Right lobe of liver (tissue), 4 donors: ENCODE data around the gene CIRBP.

Experiments used
- POLR2A ChIP-seq: fragments of 450-650 bp; IDR thresholded peaks from one replicate; pipeline ENCODE4 v1.6.1; 2017; ENCODE audit warnings: antibody characterized with exemption, mild to moderate bottlenecking
- TF ChIP-seq, protein P1 (sequence below), 4 donors: fragments of 200-600 bp in 3 of 4; fragments of 450-650 bp in 1 of 4; IDR thresholded peaks; one replicate each; pipeline versions ENCODE4 v1.5.1 to v1.8.0; 2016 to 2022; ENCODE audit warnings: antibody characterized with exemption in 4 of 4, mild to moderate bottlenecking in 2 of 4
- donor health status: DM: no; HTN: no; CAD: no.
- donor health status: DM: no; HTN: no; CAD: no.
- donor health status: DM: no; HTN: yes; CAD: no.

DNA sequence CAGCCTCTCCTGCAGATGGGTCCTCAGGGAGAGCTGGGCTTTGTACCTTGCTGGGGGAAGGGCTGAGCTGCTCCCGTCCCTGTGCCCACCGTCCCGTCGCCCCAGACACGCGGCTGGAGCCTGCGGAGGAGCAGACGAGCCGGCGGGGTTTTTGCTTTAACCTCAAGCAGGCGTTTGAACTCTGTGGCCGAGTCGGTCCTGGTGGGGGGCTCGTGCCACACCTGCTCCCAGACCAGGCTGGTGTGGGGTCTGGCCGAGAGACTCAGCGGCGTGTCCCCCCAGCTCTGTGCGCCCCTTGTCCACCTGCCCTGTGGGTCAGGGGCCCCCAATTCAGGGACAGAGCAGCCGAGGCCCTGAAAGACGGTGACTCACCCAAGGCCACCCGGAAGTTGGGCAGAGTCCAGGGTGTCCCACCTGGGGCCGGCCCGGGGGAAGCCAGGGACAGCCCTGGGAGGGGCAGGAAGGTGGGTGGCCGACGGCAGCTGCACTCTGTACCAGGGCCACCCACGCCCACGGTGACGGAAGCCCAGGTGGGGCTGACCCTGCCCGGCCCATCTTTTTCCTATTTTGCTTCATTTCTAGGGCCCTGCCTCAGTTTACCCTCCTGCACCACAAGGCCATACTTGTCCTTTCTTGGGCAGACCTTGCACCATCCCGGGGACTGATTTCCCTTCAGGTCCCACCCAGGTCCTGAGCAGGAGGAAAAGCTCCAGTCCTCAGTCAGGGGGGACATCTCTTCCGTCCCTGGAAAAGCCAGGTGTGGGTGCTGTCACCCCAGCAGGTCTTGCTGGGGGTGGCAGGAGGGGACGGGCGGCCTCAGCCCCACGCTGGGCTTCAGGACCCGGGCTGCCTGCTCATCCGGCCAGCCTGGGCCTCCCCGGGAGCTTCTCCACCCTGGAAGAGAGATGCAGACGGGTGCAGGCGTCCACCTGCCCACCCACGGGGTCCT lies 21.8 kb downstream of the CIRBP start:
- TF ChIP-seq, protein P1, sequence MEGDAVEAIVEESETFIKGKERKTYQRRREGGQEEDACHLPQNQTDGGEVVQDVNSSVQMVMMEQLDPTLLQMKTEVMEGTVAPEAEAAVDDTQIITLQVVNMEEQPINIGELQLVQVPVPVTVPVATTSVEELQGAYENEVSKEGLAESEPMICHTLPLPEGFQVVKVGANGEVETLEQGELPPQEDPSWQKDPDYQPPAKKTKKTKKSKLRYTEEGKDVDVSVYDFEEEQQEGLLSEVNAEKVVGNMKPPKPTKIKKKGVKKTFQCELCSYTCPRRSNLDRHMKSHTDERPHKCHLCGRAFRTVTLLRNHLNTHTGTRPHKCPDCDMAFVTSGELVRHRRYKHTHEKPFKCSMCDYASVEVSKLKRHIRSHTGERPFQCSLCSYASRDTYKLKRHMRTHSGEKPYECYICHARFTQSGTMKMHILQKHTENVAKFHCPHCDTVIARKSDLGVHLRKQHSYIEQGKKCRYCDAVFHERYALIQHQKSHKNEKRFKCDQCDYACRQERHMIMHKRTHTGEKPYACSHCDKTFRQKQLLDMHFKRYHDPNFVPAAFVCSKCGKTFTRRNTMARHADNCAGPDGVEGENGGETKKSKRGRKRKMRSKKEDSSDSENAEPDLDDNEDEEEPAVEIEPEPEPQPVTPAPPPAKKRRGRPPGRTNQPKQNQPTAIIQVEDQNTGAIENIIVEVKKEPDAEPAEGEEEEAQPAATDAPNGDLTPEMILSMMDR (IDR thresholded peaks at IDR 0.05), result no peak
- no peak for TF ChIP-seq POLR2A
